Peyer's patch (tissue), 4 donors: ENCODE results near the gene MAPK10.

Experiments used
- CTCF ChIP-seq, 6 experiments: fragments of 450-650 bp in 4 of 6; fragments of 200-600 bp in 2 of 6; sonication (generic) in 1 of 6; IDR thresholded peaks; one replicate each; pipeline ENCODE4 v1.5.1; 2017 to 2019; ENCODE audit warnings: antibody characterized with exemption in 6 of 6, mild to moderate bottlenecking in 3 of 6, moderate library complexity in 1 of 6
- POLR2A ChIP-seq, 2 donors: fragments of 450-650 bp; IDR thresholded peaks; one replicate each; pipeline ENCODE4 v1.5.1; 2017; ENCODE audit warnings: antibody characterized with exemption in 2 of 2, mild to moderate bottlenecking in 2 of 2, moderate library complexity in 2 of 2

- TF ChIP-seq CTCF (IDR thresholded peaks at IDR 0.05) (no peak), POLR2A (IDR thresholded peaks at IDR 0.05) (no peak)
Measured at GRCh38 chr4:86294883-86295282, 65.0 kb downstream of the MAPK10 start.
